Coronary artery (tissue), 2 donors: ENCODE measurements around the gene ZDHHC13.

Source experiments
- DNase-seq: peaks from one replicate; pipeline ENCODE4 v3.0.0-alpha.2; 2017; ENCODE audit warnings: low spot score
- H3K27ac ChIP-seq, 2 donors: fragments of 200-600 bp; sonication (generic); one replicate each; pipeline ENCODE4 v1.5.1; 2016 to 2019
- H3K4me3 ChIP-seq: fragments of 200-600 bp; sonication (generic); 2 replicates; pipeline ENCODE4 v1.5.1; 2016; ENCODE audit warnings: mild to moderate bottlenecking, moderate library complexity
- CTCF ChIP-seq: fragments of 200-600 bp; sonication (generic); IDR thresholded peaks from one replicate; pipeline ENCODE4 v1.5.1; 2019; ENCODE audit warnings: antibody characterized with exemption

ZDHHC13 gene

GRCh38 chr11:19218786-19219460, 102.0 kb downstream of the ZDHHC13 start:
- TF ChIP-seq CTCF: no peak
- no peak overlapping the region for H3K4me3 ChIP-seq
- no peak overlapping the region for H3K27ac ChIP-seq
- no peak for DNase-seq

- no peak for DNase-seq
- TF ChIP-seq CTCF: no peak
- H3K4me3 ChIP-seq: no peak overlapping the region
- H3K27ac ChIP-seq: no peak overlapping the region
Observed at GRCh38 chr11:19220903-19221724, 104.1 kb downstream of the ZDHHC13 start.

GRCh38 chr11:19225123-19225522, 108.2 kb downstream of the ZDHHC13 start:
- no peak for DNase-seq
- Histone ChIP-seq H3K27ac (no peak overlapping the region), H3K4me3 (no peak overlapping the region)
- no peak for TF ChIP-seq CTCF

- H3K4me3 ChIP-seq: no peak overlapping the region
- no peak for DNase-seq
- no peak overlapping the region for H3K27ac ChIP-seq
- no peak for TF ChIP-seq CTCF
Observed at GRCh38 chr11:19225581-19225980, 108.6 kb downstream of the ZDHHC13 start.
